ENCODE results near the gene USH2A. TPM values are rescaled to one million over a fixed set of nuclear protein-coding genes. Genes with fewer than 3 reads are reported as not detected.

The USH2A gene
- total RNA-seq, 1 experiment from 2014 or later = not detected

DNA sequence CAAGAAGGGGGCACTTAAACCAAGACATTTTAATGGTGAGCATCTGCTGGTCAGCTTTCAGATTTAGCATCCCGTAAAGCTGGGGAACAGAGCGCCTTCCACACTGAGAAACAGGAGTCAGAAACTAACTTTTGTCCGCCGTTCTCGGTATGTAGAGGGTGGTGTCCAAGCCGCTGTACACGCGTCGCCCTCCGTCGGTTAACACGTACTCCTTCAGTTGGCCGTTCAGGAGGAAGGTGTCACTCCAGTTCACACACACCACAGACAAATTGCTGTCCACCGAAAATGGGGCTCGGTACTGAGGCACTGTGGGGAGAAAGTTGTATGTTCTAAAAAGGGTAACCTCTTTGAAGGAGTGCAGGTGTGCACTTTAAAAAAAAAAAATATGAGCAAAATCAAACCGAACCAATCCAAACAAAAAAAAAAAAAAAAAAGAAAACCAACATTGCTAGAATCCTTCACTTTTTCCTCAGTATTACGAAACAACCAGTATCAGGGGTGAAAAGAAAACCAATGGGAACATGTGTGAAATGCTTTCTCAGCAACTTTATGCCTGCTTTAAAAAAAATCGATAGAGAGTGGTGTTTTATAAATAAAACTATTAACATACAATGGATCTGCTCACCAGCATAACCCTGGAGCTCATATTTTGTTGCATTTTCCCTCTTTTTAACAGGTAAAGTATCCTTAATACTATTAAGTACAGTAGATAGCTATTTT lies 782.7 kb downstream of the USH2A start:
- Histone ChIP-seq H2AFZ (ENCODE audit: low read depth, low read length, poor library complexity, severe bottlenecking) (no peak overlapping the region), H3K4me3 (replicated peaks in 1 of 2; ENCODE audit: low read depth in 1 of 2, low read length in 2 of 2) (no peak overlapping the region), H3K27me3 (ENCODE audit: insufficient read depth, low read length) (no peaks in the 10 kb centered on the region), H3K9me2 (ENCODE audit: insufficient read depth) (no peaks in the 10 kb centered on the region), H4K20me1 (ENCODE audit: insufficient read depth) (no peaks in the 10 kb centered on the region), H3K36me3 (ENCODE audit: control insufficient read depth in 1 of 2, insufficient read depth in 2 of 2, low read length in 2 of 2) (no peaks in the 10 kb centered on the region), H3K4me1 (ENCODE audit: control insufficient read depth in 1 of 2, insufficient read depth in 2 of 2, low read length in 2 of 2) (no peaks in the 10 kb centered on the region), H3K27ac (ENCODE audit: low read depth, low read length) (no peak overlapping the region), H3K9me3 (ENCODE audit: control insufficient read depth in 1 of 2, insufficient read depth in 1 of 2, low read depth in 1 of 2, low read length in 2 of 2) (no peaks in the 10 kb centered on the region), H3K9ac (ENCODE audit: low read length) (no peak overlapping the region), H3K79me2 (ENCODE audit: insufficient read depth, low read length) (no peaks in the 10 kb centered on the region), H3K4me2 (ENCODE audit: low read length) (no peak overlapping the region)
- DNase-seq (ENCODE audit: low read depth, low spot score) (no peak), ATAC-seq (no peak)
- TF ChIP-seq ZBTB33 (IDR thresholded peaks at IDR 0.05; ENCODE audit: extremely low read depth, insufficient replicate concordance, low read length) = no peak
- TF ChIP-seq ZFX (IDR thresholded peaks at IDR 0.05) = no peak
- TF ChIP-seq POLR2A (IDR thresholded peaks at IDR 0.05; ENCODE audit: borderline replicate concordance, extremely low read depth, insufficient read depth, insufficient read length) = no peak
- no peak for TF ChIP-seq ATF3 (IDR thresholded peaks at IDR 0.05)
- no peak for TF ChIP-seq EZH2 (IDR thresholded peaks at IDR 0.05)
- no peak for TF ChIP-seq JUND (IDR thresholded peaks at IDR 0.05)
- TF ChIP-seq REST (IDR thresholded peaks at IDR 0.05; ENCODE audit: low read depth) = no peak
- TF ChIP-seq ZNF274 (IDR thresholded peaks at IDR 0.05; ENCODE audit: low read depth, low read length) = no peak
- no peak for TF ChIP-seq SP1 (IDR thresholded peaks at IDR 0.05; ENCODE audit: low read depth)
- no peak for TF ChIP-seq CBX3 (IDR thresholded peaks at IDR 0.05; ENCODE audit: low read depth)
- TF ChIP-seq, protein P1, sequence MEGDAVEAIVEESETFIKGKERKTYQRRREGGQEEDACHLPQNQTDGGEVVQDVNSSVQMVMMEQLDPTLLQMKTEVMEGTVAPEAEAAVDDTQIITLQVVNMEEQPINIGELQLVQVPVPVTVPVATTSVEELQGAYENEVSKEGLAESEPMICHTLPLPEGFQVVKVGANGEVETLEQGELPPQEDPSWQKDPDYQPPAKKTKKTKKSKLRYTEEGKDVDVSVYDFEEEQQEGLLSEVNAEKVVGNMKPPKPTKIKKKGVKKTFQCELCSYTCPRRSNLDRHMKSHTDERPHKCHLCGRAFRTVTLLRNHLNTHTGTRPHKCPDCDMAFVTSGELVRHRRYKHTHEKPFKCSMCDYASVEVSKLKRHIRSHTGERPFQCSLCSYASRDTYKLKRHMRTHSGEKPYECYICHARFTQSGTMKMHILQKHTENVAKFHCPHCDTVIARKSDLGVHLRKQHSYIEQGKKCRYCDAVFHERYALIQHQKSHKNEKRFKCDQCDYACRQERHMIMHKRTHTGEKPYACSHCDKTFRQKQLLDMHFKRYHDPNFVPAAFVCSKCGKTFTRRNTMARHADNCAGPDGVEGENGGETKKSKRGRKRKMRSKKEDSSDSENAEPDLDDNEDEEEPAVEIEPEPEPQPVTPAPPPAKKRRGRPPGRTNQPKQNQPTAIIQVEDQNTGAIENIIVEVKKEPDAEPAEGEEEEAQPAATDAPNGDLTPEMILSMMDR (IDR thresholded peaks at IDR 0.05 in 2 of 3, conservative IDR thresholded peaks at IDR 0.05 in 1 of 3; ENCODE audit: borderline replicate concordance in 1 of 3, insufficient read depth in 1 of 3, low read depth in 2 of 3, low read length in 2 of 3) = no peak
- TF ChIP-seq SIN3A (IDR thresholded peaks at IDR 0.05; ENCODE audit: low read depth) = no peak
- RAD21 ChIA-PET (ENCODE audit: low non-redundant PET in 1 of 2, low total read pairs in 2 of 2, uncharacterized antibody in 2 of 2, unreplicated experiment in 2 of 2) = no interaction called here
- BruUV-seq (replicated peaks) = no TSS peak
- intact Hi-C loops (cut with micrococcal nuclease) = no loop called here
- CTCF ChIA-PET = no interaction called here
- POLR2A ChIA-PET = no interaction called here

Measured in HCT116 (cell line).